Raji (cell line): ENCODE data around the gene SEC61B.

Source experiments
- POLR2A ChIP-seq: IDR thresholded peaks from 2 replicates; pipeline ENCODE4 v1.6.1; 2011; ENCODE audit warnings: low read depth, low read length, control low read depth; ENCODE audit not compliant: insufficient read depth

The SEC61B gene

GRCh38 chr9:99187311-99187710, 34.8 kb upstream of the SEC61B start:
- TF ChIP-seq POLR2A, result no peak

GRCh38 chr9:99189186-99189585, 32.9 kb upstream of the SEC61B start:
- TF ChIP-seq POLR2A, result no peak

- no peak for TF ChIP-seq POLR2A
Observed at GRCh38 chr9:99189887-99190596, 32.0 kb upstream of the SEC61B start.

GRCh38 chr9:99190597-99191283, 31.3 kb upstream of the SEC61B start:
- no peak for TF ChIP-seq POLR2A

GRCh38 chr9:99192786-99193465, 29.2 kb upstream of the SEC61B start:
- no peak for TF ChIP-seq POLR2A

GRCh38 chr9:99193466-99193821, 28.6 kb upstream of the SEC61B start:
- no peak for TF ChIP-seq POLR2A

GRCh38 chr9:99197124-99197630, 24.9 kb upstream of the SEC61B start:
- TF ChIP-seq POLR2A, result no peak

- no peak for TF ChIP-seq POLR2A
Observed at GRCh38 chr9:99197987-99198386, 24.1 kb upstream of the SEC61B start.

GRCh38 chr9:99199938-99200539, 22.0 kb upstream of the SEC61B start:
- TF ChIP-seq POLR2A, result no peak

- TF ChIP-seq POLR2A, result no peak
Observed at GRCh38 chr9:99201603-99202002, 20.5 kb upstream of the SEC61B start.

- no peak for TF ChIP-seq POLR2A
Observed at GRCh38 chr9:99210572-99210971, 11.5 kb upstream of the SEC61B start.

GRCh38 chr9:99211746-99212145, 10.3 kb upstream of the SEC61B start:
- TF ChIP-seq POLR2A, result no peak

GRCh38 chr9:99213197-99213596, 8.9 kb upstream of the SEC61B start:
- TF ChIP-seq POLR2A, result no peak

- TF ChIP-seq POLR2A, result no peak
Observed at GRCh38 chr9:99216073-99216472, 6.0 kb upstream of the SEC61B start.

- no peak for TF ChIP-seq POLR2A
Observed at GRCh38 chr9:99220011-99220410, 2.1 kb upstream of the SEC61B start.

- TF ChIP-seq POLR2A, result no peak
Observed at GRCh38 chr9:99221266-99221620, 839 bp upstream of the SEC61B start.
